GM23248 (cell line): ENCODE measurements around the gene INPP5A. TPM values are rescaled to one million over a fixed set of nuclear protein-coding genes. Genes with fewer than 3 reads are reported as not detected.

Source experiments
- DNase-seq: peaks from one replicate; pipeline ENCODE4 v3.0.0-alpha.2; 2015
- H2AFZ ChIP-seq: fragments of 200-600 bp; sonication (generic); 2 replicates; pipeline ENCODE4 v1.6.1; 2016; ENCODE audit warnings: antibody characterized with exemption
- H3F3A ChIP-seq: fragments of 200-600 bp; sonication (generic); 2 replicates; pipeline ENCODE4 v1.6.1; 2016; ENCODE audit warnings: mild to moderate bottlenecking, antibody characterized with exemption, mixed run types; ENCODE audit not compliant: insufficient read depth
- H3K27ac ChIP-seq: fragments of 200-600 bp; sonication (generic); 2 replicates; pipeline ENCODE4 v1.5.1; 2016; ENCODE audit warnings: mild to moderate bottlenecking
- H3K27me3 ChIP-seq: fragments of 200-600 bp; sonication (generic); replicated peaks from 2 replicates; pipeline ENCODE4 v1.6.1; 2016; ENCODE audit warnings: mild to moderate bottlenecking; ENCODE audit not compliant: insufficient read depth
- H3K36me3 ChIP-seq: fragments of 200-600 bp; sonication (generic); 2 replicates; pipeline ENCODE4 v1.6.1; 2016; ENCODE audit warnings: low read depth, mild to moderate bottlenecking
- H3K4me1 ChIP-seq: fragments of 200-600 bp; sonication (generic); 2 replicates; pipeline ENCODE4 v1.6.1; 2016; ENCODE audit warnings: mild to moderate bottlenecking; ENCODE audit not compliant: insufficient read depth
- H3K4me2 ChIP-seq: fragments of 200-600 bp; sonication (generic); one replicate; pipeline ENCODE4 v1.6.1; 2016; ENCODE audit warnings: mild to moderate bottlenecking; ENCODE audit not compliant: unreplicated experiment
- H3K4me3 ChIP-seq: fragments of 200-600 bp; sonication (generic); 2 replicates; pipeline ENCODE4 v1.5.1; 2016; ENCODE audit warnings: mild to moderate bottlenecking
- H3K79me2 ChIP-seq: fragments of 200-600 bp; sonication (generic); 2 replicates; pipeline ENCODE4 v1.6.1; 2016; ENCODE audit warnings: mild to moderate bottlenecking; ENCODE audit not compliant: insufficient read depth
- H3K9ac ChIP-seq: fragments of 200-600 bp; sonication (generic); 2 replicates; pipeline ENCODE4 v1.6.1; 2016; ENCODE audit warnings: mild to moderate bottlenecking
- H3K9me2 ChIP-seq: fragments of 200-600 bp; sonication (generic); 2 replicates; pipeline ENCODE4 v1.6.1; 2016; ENCODE audit warnings: mixed run types, mild to moderate bottlenecking, moderate library complexity; ENCODE audit not compliant: insufficient read depth
- H3K9me3 ChIP-seq: fragments of 200-600 bp; sonication (generic); one replicate; pipeline ENCODE4 v1.6.1; 2017; ENCODE audit warnings: low read depth
- H4K20me1 ChIP-seq: fragments of 200-600 bp; sonication (generic); 2 replicates; pipeline ENCODE4 v1.6.0; 2016; ENCODE audit not compliant: insufficient read depth
- EZH2 ChIP-seq: fragments of 200-600 bp; sonication (generic); IDR thresholded peaks from 2 replicates; pipeline ENCODE4 v1.6.1; 2018; ENCODE audit warnings: antibody characterized with exemption, mild to moderate bottlenecking; ENCODE audit not compliant: insufficient read depth, poor library complexity, severe bottlenecking
- EZH2phosphoT487 ChIP-seq: fragments of 200-600 bp; sonication (generic); IDR thresholded peaks from 2 replicates; pipeline ENCODE4 v1.6.1; 2018; ENCODE audit warnings: antibody characterized with exemption, moderate library complexity, mild to moderate bottlenecking, low read depth; ENCODE audit not compliant: insufficient read depth
- whole genome bisulfite sequencing, 2 experiments: methylation state at CpG; one replicate each; pipeline ENCODE4 v1.1.6; 2015 to 2017; ENCODE audit warnings: low lambda C conversion rate in 2 of 2, low coverage in 1 of 2; ENCODE audit errors: missing lambda C conversion rate in 2 of 2; 5-methylcytosine and 5-hydroxymethylcytosine counted together
- in situ Hi-C: fragments of 300-500 bp; cut with MboI; formaldehyde crosslinking; loops from 2 replicates; pipeline ENCODE4 v1.15.0; 2020
- polyA plus RNA-seq: library from polyadenylated mRNA; unstranded; fragments of >200 nt; fragmentation: Nextera tagmentation; extraction: Ambion mirVana; gene quantifications from 2 replicates; pipeline ENCODE4 v1.2.1, GENCODE V29; 2016
- total RNA-seq: library from RNA; depleted of rRNA; stranded (reverse); fragments of >200 nt; shearing (Covaris generic); gene quantifications from 2 replicates; pipeline ENCODE4 v1.2.3, GENCODE V29; 2014; rRNA removed

The INPP5A gene
- total and polyA plus RNA-seq, 2 experiments from 2014 or later = 2.3 to 35.2 TPM

- Histone ChIP-seq H3F3A (no peaks in the 10 kb centered on the region), H3K4me2 (no peak overlapping the region), H3K4me3 (no peak overlapping the region), H4K20me1 (no peaks in the 10 kb centered on the region), H3K36me3 (no peaks in the 10 kb centered on the region), H3K27ac (no peak overlapping the region), H3K9ac (no peak overlapping the region), H3K4me1 (no peaks in the 10 kb centered on the region), H3K27me3 (peaks cover 46% of the 10 kb centered on the region), H3K79me2 (no peaks in the 10 kb centered on the region), H2AFZ (no peak overlapping the region), H3K9me2 (no peaks in the 10 kb centered on the region), H3K9me3 (no peaks in the 10 kb centered on the region)
- in situ Hi-C loops = no loop called here
- no peak for TF ChIP-seq EZH2phosphoT487
- peak; percentile 10 for TF ChIP-seq EZH2
- 9 to 10% methylated on average over 8 of the region's 8 CpGs for WGBS, 2 experiments
- no peak for DNase-seq
These were observed 291.8 kb downstream of the INPP5A start for GRCh38 chr10:132829403-132829802.

DNA sequence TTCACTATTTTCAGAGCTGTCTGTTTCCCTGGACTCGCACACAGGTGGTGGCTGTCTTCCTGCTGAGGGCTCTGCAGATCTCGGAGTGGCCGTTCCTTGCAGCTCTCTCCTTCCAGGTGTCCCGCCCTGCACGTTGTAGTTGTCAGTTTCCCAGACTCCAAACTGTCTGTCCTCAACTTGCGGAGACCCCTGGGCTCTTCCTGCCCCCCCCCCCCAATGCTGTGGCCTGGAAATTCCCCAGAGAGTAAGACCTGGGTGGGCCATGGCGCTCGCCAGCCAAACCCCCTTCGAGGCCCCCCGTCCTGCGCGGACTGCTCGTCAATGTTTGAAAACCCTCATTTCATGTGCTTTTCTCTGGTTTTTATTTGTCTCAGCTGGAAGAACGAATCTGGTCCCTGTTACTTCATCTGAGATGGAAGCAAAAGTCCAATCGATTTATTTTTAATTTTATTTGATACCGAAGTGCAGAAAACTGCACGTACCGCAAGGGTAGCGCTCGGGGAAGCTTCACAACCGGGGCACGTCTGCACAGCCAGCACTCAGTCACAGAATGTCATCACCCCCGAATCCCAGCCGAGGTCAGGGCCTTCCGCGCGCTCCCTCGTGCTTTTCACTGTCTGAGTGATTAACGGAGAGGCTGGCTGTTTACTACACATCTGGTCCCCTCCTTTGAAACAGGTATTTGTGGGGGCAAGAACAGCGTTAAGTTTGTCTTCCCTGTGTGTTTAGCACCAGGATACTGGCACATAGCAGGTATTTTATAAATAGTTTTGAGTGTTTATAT lies 294.8 kb downstream of the INPP5A start:
- no peaks in the 10 kb centered on the region for H3K36me3 ChIP-seq
- H4K20me1 ChIP-seq = no peaks in the 10 kb centered on the region
- H3K9me3 ChIP-seq = no peaks in the 10 kb centered on the region
- DNase-seq = no peak
- no peaks in the 10 kb centered on the region for H3K9me2 ChIP-seq
- no peak overlapping the region for H3K27ac ChIP-seq
- no peak overlapping the region for H3K4me2 ChIP-seq
- H3K4me3 ChIP-seq = no peak overlapping the region
- peaks cover 46% of the 10 kb centered on the region for H3K27me3 ChIP-seq
- WGBS, 2 experiments = 8 to 9% methylated on average over 30 of the region's 30 CpGs
- H3K9ac ChIP-seq = no peak overlapping the region
- no peaks in the 10 kb centered on the region for H3F3A ChIP-seq
- TF ChIP-seq EZH2phosphoT487 (no peak), EZH2 (no peak)
- H3K4me1 ChIP-seq = no peaks in the 10 kb centered on the region
- no peaks in the 10 kb centered on the region for H3K79me2 ChIP-seq
- in situ Hi-C loops = no loop called here
- H2AFZ ChIP-seq = no peak overlapping the region

Other genes starting within 250 kb of the INPP5A start
- 7.1 and 9.8 TPM in 2 replicates for gene STK32C, start 229.8 kb upstream of the INPP5A start, total RNA-seq
- gene STK32C, start 229.8 kb upstream of the INPP5A start, polyA plus RNA-seq = 8.8 TPM in 2 replicates
- gene LRRC27, start 205.6 kb upstream of the INPP5A start, total RNA-seq = 7.5 and 11.1 TPM in 2 replicates
- 9.6 and 11.5 TPM in 2 replicates for gene LRRC27, start 205.6 kb upstream of the INPP5A start, polyA plus RNA-seq
- 2.4 and 5.8 TPM in 2 replicates for gene PWWP2B, start 140.6 kb upstream of the INPP5A start, total RNA-seq
- gene PWWP2B, start 140.6 kb upstream of the INPP5A start, polyA plus RNA-seq = 0.66 TPM in 2 replicates
- gene NKX6-2, start 248.4 kb downstream of the INPP5A start, total RNA-seq = not detected in 2 replicates
- 1.9 and 2.6 TPM in 2 replicates for gene NKX6-2, start 248.4 kb downstream of the INPP5A start, polyA plus RNA-seq